Stimulated activated CD4-positive, alpha-beta T cell treated with anti-CD3 and anti-CD28 coated beads, Interleukin-2, amount 100 ng/mL, for 4 hours (primary cell): Measurements from ENCODE around the gene NBEA.

Experiments used
- DNase-seq: peaks from one replicate; pipeline ENCODE4 v3.0.0-alpha.2; 2020; ENCODE audit warnings: low read depth

Gene NBEA

GRCh38 chr13:35512271-35512920 lies 570.3 kb downstream of the NBEA start:
- no peak for DNase-seq

- DNase-seq, result no peak
Observed at GRCh38 chr13:35514061-35514477, 572.0 kb downstream of the NBEA start.

- DNase-seq, result no peak
Observed at GRCh38 chr13:35514801-35515502, 572.9 kb downstream of the NBEA start.

GRCh38 chr13:35518337-35518946 lies 576.4 kb downstream of the NBEA start:
- no peak for DNase-seq

- DNase-seq, result no peak
Observed at GRCh38 chr13:35524171-35524570, 582.1 kb downstream of the NBEA start.

- DNase-seq, result no peak
Observed at GRCh38 chr13:35526577-35526976, 584.5 kb downstream of the NBEA start.

- DNase-seq, result no peak
Observed at GRCh38 chr13:35527451-35527850, 585.4 kb downstream of the NBEA start.

GRCh38 chr13:35530147-35530546 lies 588.1 kb downstream of the NBEA start:
- DNase-seq, result no peak

GRCh38 chr13:35530581-35530980 lies 588.5 kb downstream of the NBEA start:
- DNase-seq, result no peak

GRCh38 chr13:35531526-35531925 lies 589.5 kb downstream of the NBEA start:
- no peak for DNase-seq

GRCh38 chr13:35534343-35534742 lies 592.3 kb downstream of the NBEA start:
- no peak for DNase-seq

- no peak for DNase-seq
Observed at GRCh38 chr13:35548790-35549189, 606.7 kb downstream of the NBEA start.

- no peak for DNase-seq
Observed at GRCh38 chr13:35549481-35549880, 607.4 kb downstream of the NBEA start.

GRCh38 chr13:35552172-35552844 lies 610.2 kb downstream of the NBEA start:
- DNase-seq, result no peak

GRCh38 chr13:35554972-35555623 lies 613.0 kb downstream of the NBEA start:
- DNase-seq, result no peak

- no peak for DNase-seq
Observed at GRCh38 chr13:35557475-35557874, 615.4 kb downstream of the NBEA start.

- no peak for DNase-seq
Observed at GRCh38 chr13:35561540-35561939, 619.5 kb downstream of the NBEA start.

GRCh38 chr13:35565273-35565672 lies 623.2 kb downstream of the NBEA start:
- no peak for DNase-seq

GRCh38 chr13:35566340-35566739 lies 624.3 kb downstream of the NBEA start:
- DNase-seq, result no peak

GRCh38 chr13:35567406-35567980 lies 625.4 kb downstream of the NBEA start:
- no peak for DNase-seq

GRCh38 chr13:35573639-35574038 lies 631.6 kb downstream of the NBEA start:
- no peak for DNase-seq

- DNase-seq, result no peak
Observed at GRCh38 chr13:35592457-35592856, 650.4 kb downstream of the NBEA start.
